22Rv1 (cell line): ENCODE measurements around the gene SLC38A5.

Experiments
- CTCF ChIP-seq: fragments of 450-650 bp; IDR thresholded peaks from 2 replicates; pipeline ENCODE4 v1.5.1; 2017; ENCODE audit warnings: mild to moderate bottlenecking
- ZFX ChIP-seq: fragments of 450-650 bp; IDR thresholded peaks from 2 replicates; pipeline ENCODE4 v1.6.1; 2017; ENCODE audit warnings: antibody characterized with exemption, borderline replicate concordance

GRCh38 chrX:48487362-48487798 is 17.3 kb upstream of the SLC38A5 start:
- TF ChIP-seq CTCF (no peak), ZFX (no peak)
